HCT116 (cell line): ENCODE results near the gene CEP112. TPM values are rescaled to one million over a fixed set of nuclear protein-coding genes. Genes with fewer than 3 reads are reported as not detected.

Source experiments
- ATAC-seq: fragments of 200-7000 bp; cut with Tn5 transposase; 2 replicates; pipeline ENCODE4 v1.9.1; 2020; ENCODE audit warnings: mild to moderate bottlenecking, moderate library complexity
- BruUV-seq: library from RNA; stranded (reverse); fragments of 400-500 nt; replicated peaks from 2 replicates; lab custom pipeline; 2021; lab: Mats Ljungman, UMichigan
- CTCF ChIA-PET: fragments of 300-600 bp; sonication (Branson Sonifier 250); formaldehyde crosslinking; loops from one replicate; lab custom pipeline; 2021; ENCODE audit warnings: antibody characterized with exemption; lab: Charles Lee
- POLR2A ChIA-PET: fragments of 300-600, 350-600 bp; sonication (Branson Sonifier 250); formaldehyde crosslinking; loops from one replicate; lab custom pipeline; 2021; ENCODE audit warnings: antibody characterized with exemption; lab: Charles Lee
- RAD21 ChIA-PET, 2 experiments: fragments of 300-600 bp; sonication (Branson Sonifier 250); formaldehyde crosslinking; loops; one replicate each; lab custom pipeline; 2023; ENCODE audit warnings: low total read pairs in 2 of 2; ENCODE audit not compliant: uncharacterized antibody in 2 of 2, unreplicated experiment in 2 of 2, low non-redundant PET in 1 of 2; lab: Charles Lee
- DNase-seq: peaks from one replicate; pipeline ENCODE4 v3.0.0-alpha.2; 2010; ENCODE audit warnings: low read depth, low spot score
- H2AFZ ChIP-seq: fragments of 200-600 bp; shearing (Covaris generic), sonication (generic); 2 replicates; pipeline ENCODE4 v1.6.1; 2017; ENCODE audit warnings: low read depth, mixed run types, mixed read lengths, antibody characterized with exemption, low read length; ENCODE audit not compliant: poor library complexity, severe bottlenecking
- H3K27ac ChIP-seq: 2 replicates; pipeline ENCODE4 v1.5.1; 2012; ENCODE audit warnings: low read depth, low read length
- H3K27me3 ChIP-seq: fragments of 200-600 bp; sonication (generic); 2 replicates; pipeline ENCODE4 v1.6.1; 2016; ENCODE audit warnings: mixed run types, low read length, mixed read lengths; ENCODE audit not compliant: insufficient read depth
- H3K36me3 ChIP-seq, 2 experiments: fragments of 200-500 bp in 1 of 2; fragments of 200-600 bp in 1 of 2; sonication (Bioruptor generic) in 1 of 2; sonication (generic) in 1 of 2; 2 replicates each; pipeline versions ENCODE4 v1.5.1 to v1.6.1; 2014 to 2016; ENCODE audit warnings: low read length in 2 of 2, inconsistent platforms in 1 of 2, mixed read lengths in 1 of 2, mixed run types in 1 of 2; ENCODE audit not compliant: insufficient read depth in 2 of 2, control insufficient read depth in 1 of 2
- H3K4me1 ChIP-seq, 2 experiments: fragments of 200-600 bp in 1 of 2; sonication (generic) in 1 of 2; 2 replicates each; pipeline versions ENCODE4 v1.5.1 to v1.6.1; 2012 to 2017; ENCODE audit warnings: low read length in 2 of 2, inconsistent platforms in 1 of 2, mild to moderate bottlenecking in 1 of 2, mixed read lengths in 1 of 2, mixed run types in 1 of 2, moderate library complexity in 1 of 2; ENCODE audit not compliant: insufficient read depth in 2 of 2, control insufficient read depth in 1 of 2
- H3K4me2 ChIP-seq: fragments of 200-600 bp; sonication (generic); 2 replicates; pipeline ENCODE4 v1.6.1; 2017; ENCODE audit warnings: mixed run types, low read length, mixed read lengths
- H3K4me3 ChIP-seq, 2 experiments: fragments of 200-600 bp in 1 of 2; sonication (generic) in 1 of 2; replicated peaks in 1 of 2; 2 replicates each; pipeline ENCODE4 v1.5.1; 2011 to 2016; ENCODE audit warnings: low read length in 2 of 2, control low read depth in 1 of 2, low read depth in 1 of 2, mild to moderate bottlenecking in 1 of 2, mixed read lengths in 1 of 2, mixed run types in 1 of 2
- H3K79me2 ChIP-seq: fragments of 200-600 bp; sonication (generic); 2 replicates; pipeline ENCODE4 v1.6.1; 2017; ENCODE audit warnings: mild to moderate bottlenecking, mixed run types, low read length, moderate library complexity, mixed read lengths; ENCODE audit not compliant: insufficient read depth
- H3K9ac ChIP-seq: fragments of 200-600 bp; sonication (generic); 2 replicates; pipeline ENCODE4 v1.6.1; 2016; ENCODE audit warnings: low read length, mixed read lengths
- H3K9me2 ChIP-seq: fragments of 200-600 bp; sonication (generic), shearing (Covaris generic); 2 replicates; pipeline ENCODE4 v1.6.1; 2017; ENCODE audit warnings: mixed run types, mild to moderate bottlenecking, moderate library complexity; ENCODE audit not compliant: insufficient read depth
- H3K9me3 ChIP-seq, 2 experiments: fragments of 200-500 bp in 1 of 2; fragments of 200-600 bp in 1 of 2; sonication (Bioruptor generic) in 1 of 2; sonication (generic) in 1 of 2; 2 replicates each; pipeline ENCODE4 v1.6.1; 2014 to 2017; ENCODE audit warnings: low read length in 2 of 2, mixed read lengths in 2 of 2, inconsistent platforms in 1 of 2, low read depth in 1 of 2, mild to moderate bottlenecking in 1 of 2, mixed run types in 1 of 2, moderate library complexity in 1 of 2; ENCODE audit not compliant: control insufficient read depth in 1 of 2, insufficient read depth in 1 of 2
- H4K20me1 ChIP-seq: fragments of 200-600 bp; sonication (generic), shearing (Covaris generic); 2 replicates; pipeline ENCODE4 v1.6.1; 2017; ENCODE audit warnings: mixed run types, mild to moderate bottlenecking, moderate library complexity; ENCODE audit not compliant: insufficient read depth
- CBX3 ChIP-seq: IDR thresholded peaks from 2 replicates; pipeline ENCODE4 v1.6.1; 2012; ENCODE audit warnings: low read depth
- CEBPB ChIP-seq: IDR thresholded peaks from 2 replicates; pipeline ENCODE4 v1.6.1; 2012; ENCODE audit warnings: low read depth
- EGR1 ChIP-seq: IDR thresholded peaks from 2 replicates; pipeline ENCODE4 v1.6.1; 2012; ENCODE audit warnings: low read depth
- ELF1 ChIP-seq: IDR thresholded peaks from 2 replicates; pipeline ENCODE4 v1.6.1; 2012; ENCODE audit warnings: low read depth, borderline replicate concordance
- FOSL1 ChIP-seq: IDR thresholded peaks from 2 replicates; pipeline ENCODE4 v1.6.1; 2012; ENCODE audit warnings: low read depth
- JUND ChIP-seq: IDR thresholded peaks from 2 replicates; pipeline ENCODE4 v1.6.1; 2012
- MAX ChIP-seq: IDR thresholded peaks from 2 replicates; pipeline ENCODE4 v1.6.1; 2012
- POLR2AphosphoS5 ChIP-seq: IDR thresholded peaks from 2 replicates; pipeline ENCODE4 v1.6.1; 2011; ENCODE audit warnings: mild to moderate bottlenecking, low read depth, low read length, moderate library complexity
- RAD21 ChIP-seq: IDR thresholded peaks from 2 replicates; pipeline ENCODE4 v1.6.1; 2012; ENCODE audit warnings: low read depth, mild to moderate bottlenecking
- SIN3A ChIP-seq: IDR thresholded peaks from 2 replicates; pipeline ENCODE4 v1.6.1; 2012; ENCODE audit warnings: low read depth
- SP1 ChIP-seq: IDR thresholded peaks from 2 replicates; pipeline ENCODE4 v1.6.1; 2012; ENCODE audit warnings: low read depth
- TCF7L2 ChIP-seq: IDR thresholded peaks from 2 replicates; pipeline ENCODE4 v1.7.0; 2011; ENCODE audit warnings: borderline replicate concordance, inconsistent platforms; ENCODE audit not compliant: insufficient read depth, insufficient read length; ENCODE audit errors: extremely low read depth
- ZFX ChIP-seq: fragments of 450-650 bp; IDR thresholded peaks from 2 replicates; pipeline ENCODE4 v1.6.1; 2017
- intact Hi-C: fragments of 100-400 bp; cut with micrococcal nuclease; formaldehyde crosslinking; loops from 2 replicates; pipeline ENCODE4 v1.10.0; 2022
- total RNA-seq: library from RNA; stranded (reverse); gene quantifications from one replicate; pipeline ENCODE4 v1.2.1, GENCODE V29; 2021; ENCODE audit not compliant: unreplicated experiment
- TF ChIP-seq, protein P1 (sequence below), 3 experiments: fragments of 200-600 bp in 1 of 3; sonication (generic) in 1 of 3; IDR thresholded peaks in 2 of 3; conservative IDR thresholded peaks in 1 of 3; 2 replicates each; pipeline ENCODE4 v1.5.1; 2012 to 2017; ENCODE audit warnings: low read depth in 2 of 3, low read length in 2 of 3, antibody characterized with exemption in 1 of 3, borderline replicate concordance in 1 of 3, control low read depth in 1 of 3, mild to moderate bottlenecking in 1 of 3, mixed read lengths in 1 of 3, mixed run types in 1 of 3, moderate library complexity in 1 of 3; ENCODE audit not compliant: insufficient read depth in 1 of 3

Gene CEP112
- total RNA-seq, 1 experiment from 2014 or later: 10.9 TPM

DNA sequence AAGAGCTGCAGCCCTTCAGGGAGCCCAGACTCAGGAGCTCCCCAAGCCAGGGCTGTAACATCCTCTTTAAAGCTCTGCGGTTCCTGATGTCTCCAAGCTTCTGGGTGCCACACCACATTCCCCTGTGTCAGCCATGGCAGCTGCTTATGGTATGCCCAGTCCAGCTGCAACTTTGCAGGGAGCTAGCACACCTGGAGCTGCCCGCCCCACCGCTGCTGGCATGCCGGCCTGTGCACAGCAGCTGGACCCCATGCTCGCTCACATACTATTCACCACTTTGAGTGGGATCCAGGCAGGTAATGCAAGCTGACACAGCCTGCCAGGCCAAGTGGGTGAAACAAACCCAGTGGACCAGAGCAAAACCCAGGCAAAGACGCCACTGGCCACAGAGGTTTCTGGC lies 324.9 kb downstream of the CEP112 start:
- no peaks in the 10 kb centered on the region for H3K27me3 ChIP-seq
- H4K20me1 ChIP-seq: no peaks in the 10 kb centered on the region
- no peaks in the 10 kb centered on the region for H3K4me1 ChIP-seq
- DNase-seq (no peak), ATAC-seq (no peak)
- no TSS peak for BruUV-seq
- no peaks in the 10 kb centered on the region for H3K9me2 ChIP-seq
- no peak overlapping the region for H3K9ac ChIP-seq
- ChIA-PET CTCF (no interaction called here), POLR2A (no interaction called here), RAD21 (no interaction called here)
- no peak overlapping the region for H3K4me2 ChIP-seq
- no peak overlapping the region for H2AFZ ChIP-seq
- intact Hi-C loops: no loop called here
- H3K9me3 ChIP-seq: peaks cover 4 to 6% of the 10 kb centered on the region in 2 experiments; a peak in 2 of 4 replicates
- H3K4me3 ChIP-seq: no peak overlapping the region
- H3K79me2 ChIP-seq: no peaks in the 10 kb centered on the region
- H3K27ac ChIP-seq: no peak overlapping the region
- no peaks in the 10 kb centered on the region for H3K36me3 ChIP-seq
- TF ChIP-seq SIN3A: no peak
- TF ChIP-seq MAX: no peak
- TF ChIP-seq, protein P1, sequence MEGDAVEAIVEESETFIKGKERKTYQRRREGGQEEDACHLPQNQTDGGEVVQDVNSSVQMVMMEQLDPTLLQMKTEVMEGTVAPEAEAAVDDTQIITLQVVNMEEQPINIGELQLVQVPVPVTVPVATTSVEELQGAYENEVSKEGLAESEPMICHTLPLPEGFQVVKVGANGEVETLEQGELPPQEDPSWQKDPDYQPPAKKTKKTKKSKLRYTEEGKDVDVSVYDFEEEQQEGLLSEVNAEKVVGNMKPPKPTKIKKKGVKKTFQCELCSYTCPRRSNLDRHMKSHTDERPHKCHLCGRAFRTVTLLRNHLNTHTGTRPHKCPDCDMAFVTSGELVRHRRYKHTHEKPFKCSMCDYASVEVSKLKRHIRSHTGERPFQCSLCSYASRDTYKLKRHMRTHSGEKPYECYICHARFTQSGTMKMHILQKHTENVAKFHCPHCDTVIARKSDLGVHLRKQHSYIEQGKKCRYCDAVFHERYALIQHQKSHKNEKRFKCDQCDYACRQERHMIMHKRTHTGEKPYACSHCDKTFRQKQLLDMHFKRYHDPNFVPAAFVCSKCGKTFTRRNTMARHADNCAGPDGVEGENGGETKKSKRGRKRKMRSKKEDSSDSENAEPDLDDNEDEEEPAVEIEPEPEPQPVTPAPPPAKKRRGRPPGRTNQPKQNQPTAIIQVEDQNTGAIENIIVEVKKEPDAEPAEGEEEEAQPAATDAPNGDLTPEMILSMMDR (IDR thresholded peaks at IDR 0.05 in 2 of 3, conservative IDR thresholded peaks at IDR 0.05 in 1 of 3; ENCODE audit: borderline replicate concordance in 1 of 3, insufficient read depth in 1 of 3, low read depth in 2 of 3, low read length in 2 of 3): no peak
- no peak for TF ChIP-seq FOSL1
- TF ChIP-seq CEBPB: no peak
- no peak for TF ChIP-seq POLR2AphosphoS5
- TF ChIP-seq RAD21: no peak
- no peak for TF ChIP-seq ELF1
- no peak for TF ChIP-seq EGR1
- no peak for TF ChIP-seq ZFX
- no peak for TF ChIP-seq SP1
- TF ChIP-seq CBX3: no peak
- TF ChIP-seq JUND: no peak
- TF ChIP-seq TCF7L2: no peak
- TF ChIP-seq, all 23 proteins: peak for 0
